Caki2 (cell line): Measurements from ENCODE around the gene MYOC. TPM values are rescaled to one million over a fixed set of nuclear protein-coding genes. Genes with fewer than 3 reads are reported as not detected.
A peak's percentile ranks its signal among the peaks of the same experiment; 100 is the strongest.

Source experiments
- DNase-seq: peaks from one replicate; pipeline ENCODE4 v3.0.0-alpha.2; 2015; ENCODE audit warnings: low read depth
- in situ Hi-C: cut with HindIII; loops from 2 replicates; pipeline ENCODE4 v1.10.0; 2016; ENCODE audit warnings: low sequenced_read_pairs, low pct_unique_long_range_greater_than_20kb, mixed read lengths
- total RNA-seq: library from RNA; depleted of rRNA; stranded (reverse); fragments of >200 nt; shearing (Covaris generic); gene quantifications from 2 replicates; pipeline ENCODE4 v1.2.3, GENCODE V29; 2014; ENCODE audit warnings: low replicate concordance

The MYOC gene
- total RNA-seq, 1 experiment from 2014 or later: not detected

GRCh38 chr1:171654942-171655745 is 2.7 kb upstream of the MYOC start:
- in situ Hi-C loops: no loop called here
- peak; percentile 3 for DNase-seq

- no peak for DNase-seq
- in situ Hi-C loops: no loop called here
Measured at GRCh38 chr1:171654201-171654941, 1.9 kb upstream of the MYOC start.

- in situ Hi-C loops: no loop called here
- DNase-seq: no peak
Measured at GRCh38 chr1:171653796-171654195, 1.3 kb upstream of the MYOC start.

DNA sequence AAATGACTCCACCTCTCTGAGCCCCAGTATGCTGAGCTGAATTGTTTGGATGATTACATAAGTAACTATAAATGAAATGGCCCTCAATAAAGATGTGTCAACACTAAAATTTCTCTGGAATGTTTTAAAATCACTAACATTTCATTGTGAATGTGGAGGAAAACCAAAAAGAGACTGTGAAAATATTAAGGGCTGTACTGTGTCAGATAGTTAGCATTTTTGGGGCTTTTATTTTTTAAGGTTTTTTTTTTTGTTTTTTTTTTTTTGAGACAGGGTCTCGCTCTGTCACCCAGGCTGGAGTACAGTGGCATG is 6.3 kb downstream of the MYOC start:
- in situ Hi-C loops: loop anchor here (25.0 kb wide), 1 partner anchor 341 kb away; no protein-coding TSS in a partner anchor
- DNase-seq: no peak

- DNase-seq: no peak
- in situ Hi-C loops: loop anchor here (25.0 kb wide), 1 partner anchor 342 kb away; no protein-coding TSS in a partner anchor
Measured at GRCh38 chr1:171645553-171646248, 6.8 kb downstream of the MYOC start.

- in situ Hi-C loops: loop anchor here (25.0 kb wide), 1 partner anchor 342 kb away; no protein-coding TSS in a partner anchor
- DNase-seq: peak; percentile 72
Measured at GRCh38 chr1:171644805-171645483, 7.5 kb downstream of the MYOC start.

DNA sequence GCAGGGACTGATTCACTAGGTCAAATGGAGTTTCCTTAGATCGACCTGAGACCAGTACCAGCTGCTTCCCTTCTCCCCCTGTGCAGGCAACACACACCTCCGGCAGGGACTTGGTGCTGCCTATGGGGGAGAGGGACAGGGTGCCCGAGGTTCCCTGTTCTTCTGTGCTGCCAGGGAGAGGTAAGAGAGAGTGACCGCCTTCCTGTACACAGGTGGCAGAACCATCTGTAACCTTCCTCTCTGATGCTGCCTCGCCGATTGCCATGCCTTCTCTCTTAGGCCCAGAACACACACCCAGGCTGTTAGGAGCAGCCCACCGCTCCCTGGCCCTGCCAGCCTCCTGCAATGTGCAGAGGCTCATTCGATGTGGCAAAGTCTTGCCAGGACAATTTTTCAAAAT is 9.3 kb downstream of the MYOC start:
- DNase-seq: no peak
- in situ Hi-C loops: loop anchor here (25.0 kb wide), 1 partner anchor 344 kb away; no protein-coding TSS in a partner anchor

- in situ Hi-C loops: loop anchor here (25.0 kb wide), 1 partner anchor 345 kb away; no protein-coding TSS in a partner anchor
Measured at GRCh38 chr1:171642197-171642596, 10.3 kb downstream of the MYOC start.

GRCh38 chr1:171641076-171641864 is 11.2 kb downstream of the MYOC start:
- in situ Hi-C loops: loop anchor here (25.0 kb wide), 1 partner anchor 346 kb away; no protein-coding TSS in a partner anchor
- DNase-seq: no peak

More at GRCh38 chr1:171642197-171642596, 10.3 kb downstream of the MYOC start:
- no peak for DNase-seq

- in situ Hi-C loops: loop anchor here (25.0 kb wide), 1 partner anchor 347 kb away; no protein-coding TSS in a partner anchor
Measured at GRCh38 chr1:171640225-171640624, 12.3 kb downstream of the MYOC start.

DNA sequence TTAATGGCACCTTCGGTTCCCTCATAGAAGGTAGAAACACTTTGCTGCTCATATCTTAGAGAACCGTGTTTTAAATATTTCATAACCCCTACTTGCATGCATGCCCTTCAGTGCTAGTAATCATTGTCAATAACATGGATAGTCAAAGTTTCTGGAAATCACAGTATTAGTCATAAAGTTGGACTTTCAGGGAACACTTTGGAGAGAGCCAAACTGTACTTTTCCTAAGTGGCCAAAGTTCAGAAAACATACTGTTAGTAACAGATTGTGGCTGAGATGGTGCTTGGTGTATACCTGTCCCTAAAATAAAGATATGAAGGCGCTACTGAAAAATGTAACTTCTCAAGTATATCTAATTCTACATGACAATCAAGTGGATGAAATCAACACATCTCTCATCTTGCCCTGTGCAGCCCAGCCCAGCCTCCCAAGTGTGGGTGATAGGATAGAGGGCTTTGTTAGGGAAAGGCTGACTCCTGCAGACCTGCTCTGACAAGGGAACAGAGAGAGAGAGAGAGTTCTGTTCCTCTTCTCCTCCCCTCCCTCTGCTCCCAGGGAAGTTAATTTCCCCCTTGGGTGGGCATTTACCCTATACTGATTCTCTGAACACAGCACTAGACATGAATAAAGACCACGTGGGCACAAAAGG is 14.4 kb downstream of the MYOC start:
- in situ Hi-C loops: loop anchor here (25.0 kb wide), 1 partner anchor 349 kb away; no protein-coding TSS in a partner anchor
- no peak for DNase-seq

More at GRCh38 chr1:171640225-171640624, 12.3 kb downstream of the MYOC start:
- no peak for DNase-seq

DNA sequence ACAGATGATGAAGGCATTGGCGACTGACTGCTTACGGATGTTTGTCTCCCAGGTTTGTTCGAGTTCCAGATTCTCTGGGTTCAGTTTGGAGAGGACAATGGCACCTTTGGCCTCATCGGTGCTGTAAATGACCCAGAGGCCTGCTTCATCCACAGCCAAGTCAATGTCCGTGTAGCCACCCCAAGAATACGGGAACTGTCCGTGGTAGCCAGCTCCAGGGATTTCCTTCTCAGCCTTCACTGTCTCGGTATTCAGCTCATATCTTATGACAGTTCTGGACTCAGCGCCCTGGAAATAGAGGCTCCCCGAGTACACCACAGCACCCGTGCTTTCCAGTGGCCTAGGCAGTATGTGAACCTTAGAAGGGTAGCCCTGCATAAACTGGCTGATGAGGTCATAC is 16.3 kb downstream of the MYOC start:
- in situ Hi-C loops: loop anchor here (25.0 kb wide), 1 partner anchor 351 kb away; no protein-coding TSS in a partner anchor
- DNase-seq: no peak

- in situ Hi-C loops: loop anchor here (25.0 kb wide), 1 partner anchor 352 kb away; no protein-coding TSS in a partner anchor
- no peak for DNase-seq
Measured at GRCh38 chr1:171635661-171636060, 16.8 kb downstream of the MYOC start.

DNA sequence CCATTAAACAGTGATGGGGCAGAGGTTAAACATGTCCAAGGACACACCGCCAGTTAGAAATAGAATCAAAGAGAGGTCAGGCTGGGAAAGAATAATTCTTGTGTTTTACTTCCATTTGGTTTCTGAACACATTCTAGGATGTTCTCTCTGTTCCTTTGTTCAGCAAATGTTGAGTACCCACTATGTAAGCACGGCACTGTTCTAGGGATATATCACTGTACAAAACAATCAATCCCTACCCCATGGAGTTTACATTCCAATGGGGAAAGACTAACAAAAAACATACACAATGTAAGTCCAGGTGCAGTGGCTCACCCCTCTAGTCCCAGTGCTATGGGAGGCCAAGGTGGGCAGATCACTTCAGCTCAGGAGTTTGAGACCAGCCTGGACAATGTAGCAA is 24.3 kb downstream of the MYOC start:
- in situ Hi-C loops: loop anchor here (25.0 kb wide), 1 partner anchor 359 kb away; no protein-coding TSS in a partner anchor
- DNase-seq: no peak

GRCh38 chr1:171627020-171627419 is 25.5 kb downstream of the MYOC start:
- DNase-seq: no peak
- in situ Hi-C loops: loop anchor here (25.0 kb wide), 1 partner anchor 360 kb away; no protein-coding TSS in a partner anchor

DNA sequence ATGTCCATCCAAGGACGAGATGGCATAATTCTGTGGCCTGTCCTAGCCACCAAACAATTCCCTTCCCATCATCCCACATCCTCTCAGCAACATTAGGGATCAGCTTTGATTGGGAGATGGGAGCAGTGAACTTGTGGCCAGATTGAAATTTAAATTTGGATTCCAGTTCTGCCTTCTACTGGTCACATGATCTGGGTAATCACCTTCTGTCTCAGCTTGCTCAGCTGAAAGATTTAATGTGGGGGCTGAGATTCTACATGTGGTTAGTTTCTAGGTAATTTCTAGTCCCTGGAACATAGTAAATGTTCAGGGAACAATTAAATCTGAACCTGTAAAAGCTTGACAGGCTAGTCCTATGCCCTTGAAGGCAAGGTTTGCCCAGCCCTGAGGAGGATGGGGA is 27.3 kb downstream of the MYOC start:
- no peak for DNase-seq
- in situ Hi-C loops: loop anchor here (25.0 kb wide), 1 partner anchor 362 kb away; no protein-coding TSS in a partner anchor
